ENCODE results near the gene SLAMF9. TPM values are rescaled to one million over a fixed set of nuclear protein-coding genes. Genes with fewer than 3 reads are reported as not detected.
A peak's percentile ranks its signal among the peaks of the same experiment; 100 is the strongest.

The SLAMF9 gene
- total RNA-seq, 2 experiments from 2014 or later: not detected

DNA sequence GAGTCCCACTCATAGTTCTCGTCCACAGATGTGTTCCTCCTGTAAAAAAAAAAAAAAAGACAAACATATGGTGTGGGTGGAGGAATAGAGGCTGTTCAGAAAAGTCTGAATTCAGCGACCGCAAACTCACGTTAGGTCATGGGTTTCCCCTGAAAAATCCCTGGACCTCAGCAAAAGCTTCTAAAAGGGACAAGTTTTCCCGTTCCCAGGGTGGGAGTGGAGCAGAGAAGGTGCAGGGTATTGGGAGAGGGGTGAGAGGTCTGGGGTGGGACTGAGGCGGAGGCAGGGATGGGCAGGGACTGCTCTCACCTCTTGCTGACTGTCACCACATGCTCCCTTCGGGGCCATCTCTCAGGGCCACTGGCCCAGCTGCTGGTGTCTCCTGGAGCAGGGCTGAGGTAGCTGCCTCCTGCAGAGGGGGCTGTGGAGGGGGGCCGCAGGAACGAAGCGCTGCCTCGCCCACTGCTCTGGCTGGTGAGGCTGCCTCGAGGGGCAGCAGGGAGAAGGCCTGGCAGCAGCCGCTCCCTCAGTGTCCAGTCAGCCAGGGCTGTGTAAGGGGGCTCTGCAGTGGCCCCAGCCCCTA is 26.1 kb downstream of the SLAMF9 start:
- H3K36me3 ChIP-seq (ENCODE audit: insufficient read depth, low read length): no peaks in the 10 kb centered on the region
- H3K9me3 ChIP-seq (ENCODE audit: low read length): no peaks in the 10 kb centered on the region
- no peak overlapping the region for H3K4me2 ChIP-seq (ENCODE audit: low read length)
- H3K79me2 ChIP-seq (ENCODE audit: insufficient read depth, low read depth, low read length): peaks cover 24% of the 10 kb centered on the region; the same call in 1 of the 2 replicates
- H3K4me1 ChIP-seq (ENCODE audit: insufficient read depth, low read length, poor library complexity, severe bottlenecking): peaks cover 18% of the 10 kb centered on the region
- TF ChIP-seq EZH2phosphoT487 (IDR thresholded peaks at IDR 0.05; ENCODE audit: borderline replicate concordance, low read depth, low read length): no peak
- TF ChIP-seq, protein P1, sequence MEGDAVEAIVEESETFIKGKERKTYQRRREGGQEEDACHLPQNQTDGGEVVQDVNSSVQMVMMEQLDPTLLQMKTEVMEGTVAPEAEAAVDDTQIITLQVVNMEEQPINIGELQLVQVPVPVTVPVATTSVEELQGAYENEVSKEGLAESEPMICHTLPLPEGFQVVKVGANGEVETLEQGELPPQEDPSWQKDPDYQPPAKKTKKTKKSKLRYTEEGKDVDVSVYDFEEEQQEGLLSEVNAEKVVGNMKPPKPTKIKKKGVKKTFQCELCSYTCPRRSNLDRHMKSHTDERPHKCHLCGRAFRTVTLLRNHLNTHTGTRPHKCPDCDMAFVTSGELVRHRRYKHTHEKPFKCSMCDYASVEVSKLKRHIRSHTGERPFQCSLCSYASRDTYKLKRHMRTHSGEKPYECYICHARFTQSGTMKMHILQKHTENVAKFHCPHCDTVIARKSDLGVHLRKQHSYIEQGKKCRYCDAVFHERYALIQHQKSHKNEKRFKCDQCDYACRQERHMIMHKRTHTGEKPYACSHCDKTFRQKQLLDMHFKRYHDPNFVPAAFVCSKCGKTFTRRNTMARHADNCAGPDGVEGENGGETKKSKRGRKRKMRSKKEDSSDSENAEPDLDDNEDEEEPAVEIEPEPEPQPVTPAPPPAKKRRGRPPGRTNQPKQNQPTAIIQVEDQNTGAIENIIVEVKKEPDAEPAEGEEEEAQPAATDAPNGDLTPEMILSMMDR (conservative IDR thresholded peaks at IDR 0.05; ENCODE audit: low read length): no peak
- no peaks in the 10 kb centered on the region for H4K20me1 ChIP-seq (ENCODE audit: insufficient read depth, low read length)
- ChIA-PET CTCF (ENCODE audit: unreplicated experiment) (no interaction called here), POLR2A (no interaction called here)
- no TSS peak for BruUV-seq (replicated peaks)
- no peak overlapping the region for H3K4me3 ChIP-seq (ENCODE audit: low read depth, low read length, poor library complexity, severe bottlenecking)
- DNase-seq (ENCODE audit: low spot score): no peak
- no peak overlapping the region for H3K27ac ChIP-seq (ENCODE audit: low read depth, low read length, poor library complexity, severe bottlenecking)
- intact Hi-C loops (cut with micrococcal nuclease; ENCODE audit: unreplicated experiment): no loop called here
- no peaks in the 10 kb centered on the region for H3K9me2 ChIP-seq (ENCODE audit: insufficient read depth, low read length)
- no peak overlapping the region for H2AFZ ChIP-seq (ENCODE audit: low read length)

DNA sequence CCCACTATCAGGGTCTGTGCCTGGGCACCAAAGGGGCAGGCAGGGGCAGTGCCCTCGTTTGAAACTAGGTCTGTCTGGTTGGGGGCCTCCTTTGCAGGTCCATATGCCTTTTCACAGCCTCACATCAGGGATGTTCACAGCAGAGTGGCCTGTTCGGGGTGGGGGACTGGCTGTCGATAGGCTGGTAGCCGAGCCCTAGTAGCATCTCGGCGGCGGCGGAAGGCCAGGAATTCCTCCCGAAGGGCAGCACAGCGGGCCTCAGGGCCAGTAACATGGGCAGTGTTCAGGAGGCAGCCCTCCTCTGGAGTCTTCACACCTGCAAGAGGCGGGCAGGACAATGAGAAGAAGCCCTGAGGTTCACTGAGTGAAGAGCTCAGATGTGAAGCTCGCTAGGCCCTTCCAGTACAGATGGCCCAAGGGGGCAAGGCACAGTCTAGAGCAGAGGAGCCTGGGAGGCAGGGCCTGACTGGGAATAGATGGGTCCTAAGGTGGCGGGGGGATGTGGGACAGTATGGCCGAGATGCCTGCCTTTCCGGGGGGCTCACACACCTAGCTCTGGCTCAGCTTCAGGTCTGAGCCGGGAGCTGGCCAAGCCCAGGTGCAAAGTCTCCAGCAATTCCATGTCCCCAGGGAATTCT is 26.7 kb downstream of the SLAMF9 start:
- Histone ChIP-seq H3K27ac (ENCODE audit: low read depth, low read length, poor library complexity, severe bottlenecking) (no peak overlapping the region), H3K4me3 (ENCODE audit: low read depth, low read length, poor library complexity, severe bottlenecking) (no peak overlapping the region), H3K79me2 (ENCODE audit: insufficient read depth, low read depth, low read length) (peaks cover 30% of the 10 kb centered on the region; the same call in 1 of the 2 replicates), H3K9me2 (ENCODE audit: insufficient read depth, low read length) (no peaks in the 10 kb centered on the region), H4K20me1 (ENCODE audit: insufficient read depth, low read length) (no peaks in the 10 kb centered on the region), H3K4me1 (ENCODE audit: insufficient read depth, low read length, poor library complexity, severe bottlenecking) (peaks cover 25% of the 10 kb centered on the region), H3K36me3 (ENCODE audit: insufficient read depth, low read length) (no peaks in the 10 kb centered on the region), H3K9me3 (ENCODE audit: low read length) (no peaks in the 10 kb centered on the region), H3K4me2 (ENCODE audit: low read length) (no peak overlapping the region), H2AFZ (ENCODE audit: low read length) (no peak overlapping the region)
- CTCF ChIA-PET (ENCODE audit: unreplicated experiment): interaction anchor here (0.6 kb wide), 1 partner anchor 56 kb away, joined by 3 read pairs; no protein-coding TSS in a partner anchor
- DNase-seq (ENCODE audit: low spot score): no peak
- POLR2A ChIA-PET: no interaction called here
- TF ChIP-seq, protein P1 (conservative IDR thresholded peaks at IDR 0.05; ENCODE audit: low read length): no peak
- no TSS peak for BruUV-seq (replicated peaks)
- intact Hi-C loops (cut with micrococcal nuclease; ENCODE audit: unreplicated experiment): no loop called here

DNA sequence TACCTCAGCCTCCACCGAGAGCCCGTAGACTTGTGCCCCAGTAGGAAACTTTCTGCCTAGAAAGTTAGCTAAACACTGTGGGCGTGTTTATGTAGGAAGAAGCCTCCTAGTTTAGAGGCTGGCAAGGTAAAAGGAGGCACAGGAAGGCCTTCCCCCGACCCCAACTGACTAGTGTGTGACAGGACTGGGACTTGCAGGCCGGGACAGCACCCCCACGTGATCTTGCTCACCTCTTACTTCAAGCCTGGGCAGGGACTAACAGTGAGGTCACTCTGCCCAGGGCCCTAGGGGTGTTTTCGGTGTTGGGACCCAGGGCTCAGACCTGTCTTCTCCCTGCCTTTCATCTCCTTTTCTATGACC is 28.3 kb downstream of the SLAMF9 start:
- Histone ChIP-seq H3K9me2 (ENCODE audit: insufficient read depth, low read length) (no peaks in the 10 kb centered on the region), H3K4me1 (ENCODE audit: insufficient read depth, low read length, poor library complexity, severe bottlenecking) (peaks cover 41% of the 10 kb centered on the region), H3K27ac (ENCODE audit: low read depth, low read length, poor library complexity, severe bottlenecking) (no peak overlapping the region), H3K4me3 (ENCODE audit: low read depth, low read length, poor library complexity, severe bottlenecking) (peak overlapping the region; percentile 94), H3K36me3 (ENCODE audit: insufficient read depth, low read length) (peaks cover 4% of the 10 kb centered on the region; the same call in 1 of the 2 replicates), H4K20me1 (ENCODE audit: insufficient read depth, low read length) (no peaks in the 10 kb centered on the region), H3K4me2 (ENCODE audit: low read length) (peak overlapping the region; percentile 90), H3K79me2 (ENCODE audit: insufficient read depth, low read depth, low read length) (peaks cover 44% of the 10 kb centered on the region; the same call in 1 of the 2 replicates), H2AFZ (ENCODE audit: low read length) (peak overlapping the region; percentile 90; the same call in 1 of the 2 replicates), H3K9me3 (ENCODE audit: low read length) (no peaks in the 10 kb centered on the region)
- intact Hi-C loops (cut with micrococcal nuclease; ENCODE audit: unreplicated experiment): no loop called here
- TF ChIP-seq, protein P1 (conservative IDR thresholded peaks at IDR 0.05; ENCODE audit: low read length): no peak
- TF ChIP-seq EZH2phosphoT487 (IDR thresholded peaks at IDR 0.05; ENCODE audit: borderline replicate concordance, low read depth, low read length): no peak
- BruUV-seq (replicated peaks): no TSS peak
- ChIA-PET POLR2A (no interaction called here), CTCF (ENCODE audit: unreplicated experiment) (interaction anchor here (0.6 kb wide), 1 partner anchor 165 kb away, joined by 4 read pairs; no protein-coding TSS in a partner anchor)
- DNase-seq (ENCODE audit: low spot score): no peak

Data from OCI-LY7 (cell line).